Uterus (tissue), 4 donors: Measurements from ENCODE around the gene ITPR1. TPM values are rescaled to one million over a fixed set of nuclear protein-coding genes. Genes with fewer than 3 reads are reported as not detected.

Source experiments
- DNase-seq, 2 donors: peaks; one replicate each; pipeline ENCODE4 v3.0.0-alpha.2; 2019 to 2020
- H3K27ac ChIP-seq, 2 donors: fragments of 200-600 bp; sonication (generic); 1 replicate in 1 of 2; 2 replicates in 1 of 2; pipeline ENCODE4 v1.5.1; 2016 to 2018
- H3K27me3 ChIP-seq, 2 donors: fragments of 200-600 bp; sonication (generic); one replicate each; pipeline ENCODE4 v1.5.1; 2018 to 2019; ENCODE audit warnings: control low read depth in 1 of 2
- H3K36me3 ChIP-seq, 2 donors: fragments of 200-600 bp; sonication (generic); one replicate each; pipeline ENCODE4 v1.5.1; 2019; ENCODE audit warnings: control low read depth in 1 of 2
- H3K4me1 ChIP-seq, 2 donors: fragments of 200-600 bp; sonication (generic); one replicate each; pipeline ENCODE4 v1.5.1; 2018 to 2019; ENCODE audit warnings: control low read depth in 1 of 2
- H3K4me3 ChIP-seq, 2 donors: fragments of 200-600 bp; sonication (generic); 1 replicate in 1 of 2; 2 replicates in 1 of 2; pipeline ENCODE4 v1.5.1; 2018 to 2019; ENCODE audit warnings: mild to moderate bottlenecking in 1 of 2
- H3K9me3 ChIP-seq, 2 donors: fragments of 200-600 bp; sonication (generic); one replicate each; pipeline ENCODE4 v1.5.1; 2019; ENCODE audit warnings: control low read depth in 1 of 2
- CTCF ChIP-seq, 4 experiments: fragments of 200-600 bp in 2 of 4; fragments of 450-650 bp in 2 of 4; sonication (generic) in 2 of 4; IDR thresholded peaks; one replicate each; pipeline ENCODE4 v1.5.1; 2016 to 2019; ENCODE audit warnings: antibody characterized with exemption in 4 of 4, mild to moderate bottlenecking in 2 of 4, moderate library complexity in 1 of 4
- POLR2A ChIP-seq, 2 donors: fragments of 450-650 bp; IDR thresholded peaks; one replicate each; pipeline ENCODE4 v1.6.1; 2016; ENCODE audit warnings: antibody characterized with exemption in 2 of 2, mild to moderate bottlenecking in 1 of 2, moderate library complexity in 1 of 2
- intact Hi-C: fragments of 100-400 bp; cut with DNase I; formaldehyde crosslinking; loops from one replicate; pipeline ENCODE4 v1.15.1; 2023; ENCODE audit warnings: low total_unique reads
- total RNA-seq, 4 donors: library from RNA; depleted of rRNA in 3 of 4; stranded (reverse); fragments of >200 nt in 3 of 4; gene quantifications; one replicate each; pipeline versions ENCODE4 v1.1.0 to v1.2.4, GENCODE V29; 2014 to 2023
- donor health status: DM: yes; HTN: yes; CAD: no.

Gene ITPR1
- total RNA-seq, 4 donors from 2014 or later, result 98.2 to 224 (median 141) TPM

GRCh38 chr3:4583416-4583815, 90.3 kb downstream of the ITPR1 start:
- peak overlapping the region in 1 of 2 donors; percentile 24 for H3K4me3 ChIP-seq
- H3K4me1 ChIP-seq, result peaks cover 7 to 26% of the 10 kb centered on the region in 2 donors
- no peak for TF ChIP-seq CTCF (IDR thresholded peaks at IDR 0.05)
- no peak for TF ChIP-seq POLR2A (IDR thresholded peaks at IDR 0.05)
- intact Hi-C loops, result loop anchor here (10.0 kb wide), 1 partner anchor 79 kb away; no protein-coding TSS in a partner anchor
- H3K36me3 ChIP-seq, result no peaks in the 10 kb centered on the region
- DNase-seq, result peak; percentile 35 to 45
- peak overlapping the region; percentile 84 to 95 for H3K27ac ChIP-seq
- no peaks in the 10 kb centered on the region for H3K9me3 ChIP-seq
- no peaks in the 10 kb centered on the region for H3K27me3 ChIP-seq

GRCh38 chr3:4584456-4585249, 91.5 kb downstream of the ITPR1 start:
- Histone ChIP-seq H3K27ac (peak overlapping the region; percentile 84 to 95), H3K27me3 (no peaks in the 10 kb centered on the region), H3K4me1 (peaks cover 7 to 32% of the 10 kb centered on the region in 2 donors), H3K9me3 (no peaks in the 10 kb centered on the region), H3K36me3 (no peaks in the 10 kb centered on the region), H3K4me3 (peak overlapping the region; percentile 15 to 24)
- no peak for TF ChIP-seq POLR2A (IDR thresholded peaks at IDR 0.05)
- peak in 2 of 4 experiments; percentile 23 to 36 for TF ChIP-seq CTCF (IDR thresholded peaks at IDR 0.05)
- peak; percentile 50 to 62 for DNase-seq
- intact Hi-C loops, result loop anchor here (10.0 kb wide), 1 partner anchor 80 kb away; no protein-coding TSS in a partner anchor

- no peak overlapping the region for H3K4me3 ChIP-seq
- DNase-seq, result no peak
- H3K27ac ChIP-seq, result peak overlapping the region; percentile 9 to 88
- intact Hi-C loops, result loop anchor here (10.0 kb wide), 1 partner anchor 82 kb away; no protein-coding TSS in a partner anchor
- H3K4me1 ChIP-seq, result peaks cover 7 to 32% of the 10 kb centered on the region in 2 donors
- TF ChIP-seq POLR2A (IDR thresholded peaks at IDR 0.05) (no peak), CTCF (IDR thresholded peaks at IDR 0.05) (no peak)
- no peaks in the 10 kb centered on the region for H3K36me3 ChIP-seq
- no peaks in the 10 kb centered on the region for H3K27me3 ChIP-seq
- H3K9me3 ChIP-seq, result no peaks in the 10 kb centered on the region
Observed at GRCh38 chr3:4586381-4586780, 93.2 kb downstream of the ITPR1 start.

- Histone ChIP-seq H3K4me1 (peaks cover 7 to 25% of the 10 kb centered on the region in 2 donors), H3K4me3 (no peak overlapping the region), H3K27me3 (no peaks in the 10 kb centered on the region), H3K9me3 (no peaks in the 10 kb centered on the region), H3K36me3 (no peaks in the 10 kb centered on the region), H3K27ac (peak overlapping the region; percentile 74 to 88)
- intact Hi-C loops, result loop anchor here (10.0 kb wide), 1 partner anchor 82 kb away; no protein-coding TSS in a partner anchor
- no peak for DNase-seq
- TF ChIP-seq POLR2A (IDR thresholded peaks at IDR 0.05), result no peak
- no peak for TF ChIP-seq CTCF (IDR thresholded peaks at IDR 0.05)
Observed at GRCh38 chr3:4587061-4587837, 94.1 kb downstream of the ITPR1 start.

DNA sequence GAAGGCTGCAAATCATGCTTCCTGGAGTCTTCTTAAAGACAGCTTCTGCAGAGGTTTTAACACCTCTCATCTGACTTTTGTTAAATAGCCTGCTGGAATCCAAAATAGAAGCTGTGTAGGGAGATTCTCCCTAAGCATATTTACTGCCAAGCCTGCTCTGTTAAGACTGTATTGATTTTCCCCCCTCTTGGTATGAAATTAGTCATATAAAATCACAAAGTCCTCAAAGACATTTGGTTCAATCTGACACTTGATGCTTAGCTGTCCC, 94.6 kb downstream of the ITPR1 start:
- H3K27ac ChIP-seq, result peak overlapping the region; percentile 74 to 88
- no peaks in the 10 kb centered on the region for H3K9me3 ChIP-seq
- no peak for TF ChIP-seq CTCF (IDR thresholded peaks at IDR 0.05)
- no peak for TF ChIP-seq POLR2A (IDR thresholded peaks at IDR 0.05)
- no peak overlapping the region for H3K4me3 ChIP-seq
- no peaks in the 10 kb centered on the region for H3K36me3 ChIP-seq
- intact Hi-C loops, result loop anchor here (10.0 kb wide), 1 partner anchor 83 kb away; no protein-coding TSS in a partner anchor
- H3K27me3 ChIP-seq, result no peaks in the 10 kb centered on the region
- peaks cover 7 to 20% of the 10 kb centered on the region in 2 donors for H3K4me1 ChIP-seq
- no peak for DNase-seq
